ENCODE results near the gene NUP85. TPM values are rescaled to one million over a fixed set of nuclear protein-coding genes. Genes with fewer than 3 reads are reported as not detected.
"Not testable (repeated sequence)": the region's sequence is repeated elsewhere in the genome, so short reads cannot be mapped to it uniquely, and the experiment has no call there.

The NUP85 gene
- total RNA-seq, result 25.2 TPM
- long read RNA-seq, transcript NUP85-201 (19 exons, 2,121 nt), result major isoform, 25 of 37 reads
- long read RNA-seq, partial matches to known transcripts, result 3 of 37 reads
- long read RNA-seq, other reads (novel, unspliced or antisense), result 7 of 37 reads

DNA sequence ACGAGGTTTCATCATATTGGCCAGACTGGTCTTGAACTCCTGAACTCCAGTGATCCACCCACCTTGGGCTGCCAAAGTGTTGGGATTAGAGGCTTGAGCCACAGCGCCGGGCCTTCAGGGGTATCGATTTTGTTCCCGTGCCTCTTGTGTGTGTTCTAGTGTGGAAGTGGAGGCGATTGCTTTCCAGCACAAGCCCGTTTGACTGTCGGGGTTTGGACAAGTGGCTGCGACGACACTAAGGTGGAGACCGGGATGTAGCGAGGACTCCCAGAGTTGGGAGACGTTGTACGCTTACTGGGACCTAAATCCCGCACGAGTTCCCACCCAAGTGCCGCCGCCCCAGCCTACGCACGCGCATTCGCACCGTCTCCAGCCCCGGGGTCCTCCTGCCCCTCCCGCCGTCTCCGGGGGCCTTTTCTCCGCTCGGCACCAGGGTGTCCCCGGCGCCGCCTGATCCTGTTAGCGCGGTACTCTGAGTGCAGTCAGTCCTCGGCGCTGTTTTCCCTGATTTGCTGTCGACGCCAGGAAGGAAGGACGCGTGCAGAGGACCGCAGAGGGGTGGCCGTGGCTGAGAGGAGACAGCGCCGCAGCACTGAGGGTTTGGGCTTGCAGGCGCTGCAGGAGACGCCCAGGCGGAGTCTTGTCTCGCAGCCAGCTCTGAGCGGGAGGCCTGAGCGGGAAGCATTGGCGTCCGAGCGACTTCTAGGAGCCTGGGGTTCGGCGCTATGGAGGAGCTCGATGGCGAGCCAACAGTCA is at the start of gene NUP85:
Gene NUP85 (plus strand): TSS at position 643 of the 756 bp plus-strand sequence. CDS start 83 bp downstream, at position 726.
- intact Hi-C loops (cut with DNase I), result loop anchor here (10.0 kb wide), 1 partner anchor 90 kb away; no protein-coding TSS in a partner anchor
- ATAC-seq (ENCODE audit: poor library complexity) (peak; percentile 97), DNase-seq (peak; percentile 96)

- ATAC-seq (ENCODE audit: poor library complexity); DNase-seq: not testable (repeated sequence)
Measured at GRCh38 chr17:75158480-75158879, 47.0 kb upstream of the NUP85 start.

DNA sequence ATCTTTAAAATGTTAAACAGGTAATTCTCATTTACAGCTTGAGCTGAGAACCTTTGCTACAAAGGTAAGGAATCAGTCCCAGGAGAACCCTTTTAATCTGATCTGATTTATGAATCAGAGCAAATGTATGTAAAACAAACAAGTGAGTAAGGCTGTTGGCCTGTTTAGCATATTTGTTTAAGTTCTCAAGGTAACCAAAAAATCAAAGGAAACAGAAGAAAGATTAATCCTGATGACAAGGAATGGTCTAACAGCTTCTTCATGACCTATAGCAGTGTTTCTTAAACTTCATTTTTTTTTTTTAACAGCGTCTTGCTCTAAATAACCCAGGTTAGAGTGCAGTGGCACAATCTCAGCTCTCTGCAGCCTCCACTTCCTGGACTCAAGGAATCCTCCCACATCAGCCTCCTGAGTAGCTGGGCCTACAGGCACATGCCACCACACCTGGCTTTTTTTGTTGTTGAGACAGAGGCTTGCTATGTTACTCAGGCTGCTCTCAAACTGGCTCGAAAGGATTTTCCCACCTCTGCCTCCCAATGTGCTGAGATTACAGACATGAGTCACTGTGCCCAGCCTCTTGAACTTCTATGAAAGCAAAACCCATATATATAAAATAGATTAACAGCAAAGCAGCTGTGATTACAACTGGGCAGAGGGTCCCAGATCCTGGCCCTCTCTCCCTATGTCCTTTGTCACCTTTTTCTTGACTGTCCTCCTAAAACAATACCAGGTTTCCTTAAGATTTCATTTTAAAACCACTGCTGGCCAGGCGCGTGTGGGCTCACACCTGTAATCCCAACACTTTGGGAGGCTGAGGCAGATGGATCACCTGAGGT is 46.1 kb upstream of the NUP85 start:
- DNase-seq (peak; percentile 6), ATAC-seq (ENCODE audit: poor library complexity) (no peak)
- intact Hi-C loops (cut with DNase I), result no loop called here

More at GRCh38 chr17:75158480-75158879, 47.0 kb upstream of the NUP85 start:
- intact Hi-C loops (cut with DNase I), result not testable (repeated sequence)

DNA sequence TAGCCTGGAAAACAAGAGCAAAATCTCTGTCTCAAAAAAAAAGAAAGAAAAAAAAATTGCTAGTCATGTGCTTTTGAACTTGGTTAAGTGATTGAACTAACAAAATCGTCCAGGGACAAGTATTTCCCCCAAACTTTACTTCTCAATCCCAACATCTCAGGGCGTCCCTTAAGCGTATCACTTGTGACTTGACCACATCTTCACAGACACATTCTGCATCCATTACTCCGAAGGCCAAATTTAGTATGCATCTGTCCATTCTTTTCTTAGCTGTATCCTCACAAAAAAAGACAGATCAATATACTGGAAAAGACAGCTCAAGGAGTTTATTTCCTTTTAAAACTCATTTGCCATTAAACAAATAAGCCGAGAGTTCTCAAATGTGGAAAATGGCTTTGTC is 45.3 kb upstream of the NUP85 start:
- DNase-seq (no peak), ATAC-seq (ENCODE audit: poor library complexity) (no peak)
- intact Hi-C loops (cut with DNase I), result no loop called here

GRCh38 chr17:75163074-75163473 is 42.4 kb upstream of the NUP85 start:
- ATAC-seq (ENCODE audit: poor library complexity) (no peak), DNase-seq (no peak)
- intact Hi-C loops (cut with DNase I), result no loop called here

DNA sequence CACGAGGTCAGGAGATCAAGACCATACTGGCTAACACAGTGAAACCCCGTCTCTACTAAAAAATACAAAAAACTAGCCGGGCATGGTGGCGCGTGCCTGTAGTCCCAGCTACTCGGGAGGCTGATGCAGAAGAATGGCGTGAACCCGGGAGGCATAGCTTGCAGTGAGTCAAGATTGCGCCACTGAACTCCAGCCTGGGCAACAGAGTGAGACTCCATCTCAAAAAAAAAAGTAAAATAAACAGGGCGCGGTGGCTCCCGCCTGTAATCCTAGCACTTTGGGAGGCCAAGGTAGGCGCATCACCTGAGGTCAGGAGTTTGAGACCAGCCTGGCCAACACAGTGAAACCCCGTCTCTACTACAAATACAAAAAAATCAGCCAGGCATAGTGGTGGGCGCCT is 40.9 kb upstream of the NUP85 start:
- ATAC-seq (ENCODE audit: poor library complexity); intact Hi-C loops (cut with DNase I); DNase-seq: not testable (repeated sequence)

GRCh38 chr17:75168998-75169397 is 36.5 kb upstream of the NUP85 start:
- intact Hi-C loops (cut with DNase I), result no loop called here
- ATAC-seq (ENCODE audit: poor library complexity) (no peak), DNase-seq (peak; percentile 10)

DNA sequence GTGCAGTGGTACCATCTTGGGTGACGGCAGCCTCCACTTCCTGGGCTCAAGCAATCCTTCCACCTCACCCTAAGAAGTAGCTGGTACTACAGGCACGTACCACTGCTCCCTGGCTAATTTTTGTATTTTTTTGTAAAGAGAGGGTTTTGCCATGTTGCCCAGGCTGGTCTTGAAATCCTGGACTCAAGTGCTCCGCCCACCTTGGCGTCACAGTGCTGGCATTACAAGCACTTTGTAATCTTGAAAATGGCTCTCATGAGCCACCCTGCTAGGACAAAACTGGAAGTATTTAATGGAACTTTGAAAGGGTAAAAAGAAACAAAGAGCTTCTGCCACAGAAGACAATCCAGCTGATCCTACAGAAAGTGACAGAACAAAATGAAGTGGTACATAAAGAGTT is 32.0 kb upstream of the NUP85 start:
- intact Hi-C loops (cut with DNase I), result loop anchor here (5.0 kb wide), 1 partner anchor 61 kb away; no protein-coding TSS in a partner anchor
- DNase-seq, result no peak

DNA sequence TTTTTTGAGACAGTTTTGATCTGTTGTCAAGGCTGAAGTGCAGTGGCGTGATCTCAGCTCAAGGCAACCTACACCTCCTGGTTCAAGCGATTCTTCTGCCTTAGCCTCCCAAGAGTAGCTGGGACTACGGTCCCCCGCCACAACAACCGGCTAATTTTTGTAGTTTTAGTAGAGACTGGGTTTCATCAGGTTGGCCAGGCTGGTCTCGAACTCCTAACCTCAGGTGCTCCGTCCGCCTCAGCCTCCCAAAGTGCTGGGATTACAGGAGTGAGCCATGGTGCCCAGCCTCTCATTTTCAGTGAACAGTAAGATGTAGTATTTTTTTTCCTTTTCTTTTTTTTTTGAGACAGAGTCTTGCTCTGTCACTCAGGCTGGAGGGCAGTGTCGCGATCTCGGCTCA is 30.5 kb upstream of the NUP85 start:
- DNase-seq, result no peak

More for the DNA sequence above, 32.0 kb upstream of the NUP85 start:
- ATAC-seq (ENCODE audit: poor library complexity), result no peak

GRCh38 chr17:75176625-75177024 is 28.9 kb upstream of the NUP85 start:
- intact Hi-C loops (cut with DNase I), result no loop called here
- ATAC-seq (ENCODE audit: poor library complexity), result no peak

More for the DNA sequence above, 30.5 kb upstream of the NUP85 start:
- intact Hi-C loops (cut with DNase I), result loop anchor here (5.0 kb wide), 1 partner anchor 63 kb away; no protein-coding TSS in a partner anchor
- ATAC-seq (ENCODE audit: poor library complexity), result no peak

DNA sequence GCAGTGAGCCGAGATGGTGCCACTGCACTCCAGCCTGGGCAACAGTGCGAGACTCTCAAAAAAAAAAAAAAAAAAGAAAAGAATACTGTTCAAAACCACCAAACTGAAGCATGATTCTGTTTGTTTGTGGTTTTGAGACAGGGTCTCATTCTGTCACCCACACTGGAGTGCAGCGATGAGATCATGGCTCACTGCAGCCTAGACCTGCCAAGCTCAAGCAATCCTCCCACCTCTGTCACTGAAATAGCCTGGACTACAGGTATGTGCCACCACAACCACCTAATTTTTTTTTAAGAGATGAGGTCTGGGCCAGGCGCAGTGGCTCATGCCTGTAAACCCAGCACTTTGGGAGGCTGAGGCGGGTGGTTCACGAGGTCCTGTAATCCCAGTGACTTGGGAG is 27.0 kb upstream of the NUP85 start:
- ATAC-seq (ENCODE audit: poor library complexity) (no peak), DNase-seq (no peak)
- intact Hi-C loops (cut with DNase I), result no loop called here

More at GRCh38 chr17:75176625-75177024, 28.9 kb upstream of the NUP85 start:
- no peak for DNase-seq

GRCh38 chr17:75181110-75181509 is 24.4 kb upstream of the NUP85 start:
- ATAC-seq (ENCODE audit: poor library complexity) (no peak), DNase-seq (no peak)
- intact Hi-C loops (cut with DNase I), result no loop called here

- DNase-seq, result peak; percentile 49
- no peak for ATAC-seq (ENCODE audit: poor library complexity)
- intact Hi-C loops (cut with DNase I), result no loop called here
Measured at GRCh38 chr17:75181608-75182318, 23.7 kb upstream of the NUP85 start.

DNA sequence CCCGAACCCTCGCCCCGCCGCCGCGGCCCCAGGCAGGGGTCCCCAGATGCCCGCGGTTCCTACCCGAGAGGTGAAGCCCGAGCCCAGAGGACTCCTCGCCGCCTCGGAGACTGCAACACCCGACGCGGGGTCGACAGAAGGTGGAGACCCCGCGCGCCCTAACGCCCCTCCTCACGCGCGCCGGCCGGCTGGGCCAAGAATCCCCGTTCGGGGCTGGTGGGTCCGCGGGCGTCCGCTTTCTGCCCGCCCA is 23.2 kb upstream of the NUP85 start:
- ATAC-seq (ENCODE audit: poor library complexity) (peak; percentile 2), DNase-seq (no peak)
- intact Hi-C loops (cut with DNase I), result no loop called here

DNA sequence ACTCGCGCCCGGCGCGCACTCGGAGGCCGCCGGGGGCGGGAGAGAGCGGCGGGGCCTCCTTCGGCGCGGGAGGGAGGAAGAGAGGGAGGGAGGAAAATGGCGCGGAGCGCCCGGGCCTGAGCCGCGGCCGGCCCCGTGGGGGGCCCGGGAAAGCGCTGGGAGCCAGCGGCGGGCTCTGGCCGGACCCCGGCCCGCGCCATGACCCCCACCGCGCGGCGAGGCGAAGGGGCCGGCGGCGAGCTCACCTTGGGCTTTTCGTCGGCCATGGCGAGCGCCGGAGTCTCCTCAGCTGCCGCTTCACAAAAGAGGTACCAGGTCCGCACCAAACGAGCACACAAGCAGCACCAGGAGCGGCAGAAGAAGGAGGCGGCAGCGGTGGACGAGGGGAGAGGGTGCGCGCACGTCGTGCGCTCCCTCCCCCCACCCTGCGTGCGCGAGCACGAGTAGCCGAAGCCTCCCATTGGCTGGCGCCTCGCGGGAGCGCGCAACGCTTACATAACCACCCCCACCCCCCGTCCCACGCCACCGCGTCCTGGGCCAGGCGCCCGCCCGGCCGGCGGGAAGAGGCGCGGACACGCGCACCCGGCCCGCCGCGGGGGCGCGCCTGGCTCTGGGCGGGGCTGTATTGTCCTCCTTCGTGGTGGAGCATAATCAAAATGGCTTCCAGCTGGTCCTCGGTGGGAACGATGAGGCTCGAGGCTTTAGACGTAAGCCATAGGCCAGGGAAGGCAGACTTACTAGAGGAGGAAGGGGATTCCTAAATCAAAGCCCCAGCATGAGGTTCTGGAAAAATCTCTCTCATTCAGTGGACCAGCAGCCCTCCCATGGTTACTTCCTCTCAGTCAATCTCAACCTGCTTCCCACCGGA is 22.7 kb upstream of the NUP85 start, which contains the start of gene SUMO2:
Gene SUMO2 (minus strand): TSS at position 391 of the 868 bp plus-strand sequence. CDS start 125 bp downstream, at position 266.
- DNase-seq (peak; percentile 97), ATAC-seq (ENCODE audit: poor library complexity) (peak; percentile 96)
- intact Hi-C loops (cut with DNase I), result no loop called here

GRCh38 chr17:75183999-75184884 is 21.2 kb upstream of the NUP85 start:
- no peak for DNase-seq
- intact Hi-C loops (cut with DNase I), result no loop called here
- ATAC-seq (ENCODE audit: poor library complexity), result no peak

GRCh38 chr17:75188614-75189013 is 16.9 kb upstream of the NUP85 start:
- intact Hi-C loops (cut with DNase I), result no loop called here
- ATAC-seq (ENCODE audit: poor library complexity), result no peak
- no peak for DNase-seq
